ENCODE data around the gene CCL18. TPM values are rescaled to one million over a fixed set of nuclear protein-coding genes. Genes with fewer than 3 reads are reported as not detected.

The CCL18 gene
- total and polyA plus RNA-seq, 9 of the 15 experiments (the other 6 are each of a cell fraction or from before 2014, with no cell fraction given) = not detected

- TF ChIP-seq ATF1 (CRISPR knock-in tag; IDR thresholded peaks at IDR 0.05) (no peak), ATF1 (tag; IDR thresholded peaks at IDR 0.05) (no peak), KDM5B (IDR thresholded peaks at IDR 0.05; ENCODE audit: insufficient replicate concordance, low read depth, low read length) (no peak), ZNF696 (CRISPR knock-in tag; conservative IDR thresholded peaks at IDR 0.05) (no peak), NRF1 (conservative IDR thresholded peaks at IDR 0.05 in 1 of 2, IDR thresholded peaks at IDR 0.05 in 1 of 2) (no peak)
Measured at GRCh38 chr17:36104701-36105181, 40.7 kb downstream of the CCL18 start (continued).

GRCh38 chr17:36105781-36106492 is 41.9 kb downstream of the CCL18 start:
- no peaks in the 10 kb centered on the region for H3K27me3 ChIP-seq (ENCODE audit: control insufficient read depth in 2 of 2, insufficient read depth in 2 of 2, low read length in 2 of 2)
- H3K9me1 ChIP-seq (ENCODE audit: control insufficient read depth, insufficient read depth, low read length) = no peaks in the 10 kb centered on the region
- ChIA-PET POLR2A (no interaction called here), CTCF (ENCODE audit: low intra/inter-chr PET ratio) (no interaction called here)
- ATAC-seq (no peak), DNase-seq (ENCODE audit: extremely low read depth in 1 of 4, low spot score in 3 of 4) (no peak), FAIRE-seq (no peak)
- H3K4me3 ChIP-seq = no peak overlapping the region
- H3K27ac ChIP-seq (ENCODE audit: extremely low read depth, low read depth, low read length) = no peak overlapping the region
- H3K9ac ChIP-seq (ENCODE audit: insufficient read depth in 1 of 2, low read depth in 2 of 2, low read length in 2 of 2) = no peak overlapping the region
- no peaks in the 10 kb centered on the region for H4K20me1 ChIP-seq (replicated peaks; ENCODE audit: control insufficient read depth, insufficient read depth, low read length)
- no peaks in the 10 kb centered on the region for H3K4me1 ChIP-seq (replicated peaks in 1 of 2; ENCODE audit: control insufficient read depth in 2 of 2, insufficient read depth in 2 of 2, low read length in 2 of 2)
- no TSS peak for BruUV-seq (replicated peaks)
- intact Hi-C loops (cut with micrococcal nuclease) = no loop called here
- H2AFZ ChIP-seq (ENCODE audit: low read depth, low read length) = no peak overlapping the region
- no peaks in the 10 kb centered on the region for H3K36me3 ChIP-seq (ENCODE audit: control insufficient read depth, insufficient read depth, low read length)
- H3K4me2 ChIP-seq (ENCODE audit: insufficient read depth, low read length) = no peak overlapping the region
- H3K9me3 ChIP-seq (replicated peaks; ENCODE audit: control insufficient read depth, insufficient read depth, low read depth, low read length) = no peaks in the 10 kb centered on the region
- in situ Hi-C loops (cut with MboI) = no loop called here
- H3K79me2 ChIP-seq (ENCODE audit: control insufficient read depth, insufficient read depth, low read length) = no peaks in the 10 kb centered on the region
- 0% methylated on average over 4 of the region's 5 CpGs for WGBS (ENCODE audit: insufficient coverage, low coverage, missing lambda C conversion rate)
- TF ChIP-seq PHF21A (IDR thresholded peaks at IDR 0.05; ENCODE audit: borderline replicate concordance, low read depth) (no peak), PCBP2 (IDR thresholded peaks at IDR 0.05; ENCODE audit: low read depth, low read length, poor library complexity, severe bottlenecking) (no peak), ZNF583 (CRISPR knock-in tag; IDR thresholded peaks at IDR 0.05) (no peak), ZFP30 (CRISPR knock-in tag; IDR thresholded peaks at IDR 0.05; ENCODE audit: borderline replicate concordance) (no peak), CBFA2T3 (IDR thresholded peaks at IDR 0.05) (no peak), THRAP3 (IDR thresholded peaks at IDR 0.05; ENCODE audit: borderline replicate concordance) (no peak), TCFL5 (CRISPR knock-in tag; conservative IDR thresholded peaks at IDR 0.05) (no peak), RFX1 (IDR thresholded peaks at IDR 0.05) (no peak), FUS (optimal IDR thresholded peaks at IDR 0.05; ENCODE audit: low read depth, low read length) (no peak), GATAD2A (IDR thresholded peaks at IDR 0.05) (no peak), IRF2 (CRISPR knock-in tag; IDR thresholded peaks at IDR 0.05) (no peak), CCAR2 (IDR thresholded peaks at IDR 0.05; ENCODE audit: low read depth, low read length) (no peak), SMAD3 (CRISPR knock-in tag; conservative IDR thresholded peaks at IDR 0.05) (no peak)
- TF ChIP-seq, protein P1, sequence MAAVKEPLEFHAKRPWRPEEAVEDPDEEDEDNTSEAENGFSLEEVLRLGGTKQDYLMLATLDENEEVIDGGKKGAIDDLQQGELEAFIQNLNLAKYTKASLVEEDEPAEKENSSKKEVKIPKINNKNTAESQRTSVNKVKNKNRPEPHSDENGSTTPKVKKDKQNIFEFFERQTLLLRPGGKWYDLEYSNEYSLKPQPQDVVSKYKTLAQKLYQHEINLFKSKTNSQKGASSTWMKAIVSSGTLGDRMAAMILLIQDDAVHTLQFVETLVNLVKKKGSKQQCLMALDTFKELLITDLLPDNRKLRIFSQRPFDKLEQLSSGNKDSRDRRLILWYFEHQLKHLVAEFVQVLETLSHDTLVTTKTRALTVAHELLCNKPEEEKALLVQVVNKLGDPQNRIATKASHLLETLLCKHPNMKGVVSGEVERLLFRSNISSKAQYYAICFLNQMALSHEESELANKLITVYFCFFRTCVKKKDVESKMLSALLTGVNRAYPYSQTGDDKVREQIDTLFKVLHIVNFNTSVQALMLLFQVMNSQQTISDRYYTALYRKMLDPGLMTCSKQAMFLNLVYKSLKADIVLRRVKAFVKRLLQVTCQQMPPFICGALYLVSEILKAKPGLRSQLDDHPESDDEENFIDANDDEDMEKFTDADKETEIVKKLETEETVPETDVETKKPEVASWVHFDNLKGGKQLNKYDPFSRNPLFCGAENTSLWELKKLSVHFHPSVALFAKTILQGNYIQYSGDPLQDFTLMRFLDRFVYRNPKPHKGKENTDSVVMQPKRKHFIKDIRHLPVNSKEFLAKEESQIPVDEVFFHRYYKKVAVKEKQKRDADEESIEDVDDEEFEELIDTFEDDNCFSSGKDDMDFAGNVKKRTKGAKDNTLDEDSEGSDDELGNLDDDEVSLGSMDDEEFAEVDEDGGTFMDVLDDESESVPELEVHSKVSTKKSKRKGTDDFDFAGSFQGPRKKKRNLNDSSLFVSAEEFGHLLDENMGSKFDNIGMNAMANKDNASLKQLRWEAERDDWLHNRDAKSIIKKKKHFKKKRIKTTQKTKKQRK (IDR thresholded peaks at IDR 0.05; ENCODE audit: borderline replicate concordance, low read depth, low read length) = no peak
- TF ChIP-seq, protein P2, sequence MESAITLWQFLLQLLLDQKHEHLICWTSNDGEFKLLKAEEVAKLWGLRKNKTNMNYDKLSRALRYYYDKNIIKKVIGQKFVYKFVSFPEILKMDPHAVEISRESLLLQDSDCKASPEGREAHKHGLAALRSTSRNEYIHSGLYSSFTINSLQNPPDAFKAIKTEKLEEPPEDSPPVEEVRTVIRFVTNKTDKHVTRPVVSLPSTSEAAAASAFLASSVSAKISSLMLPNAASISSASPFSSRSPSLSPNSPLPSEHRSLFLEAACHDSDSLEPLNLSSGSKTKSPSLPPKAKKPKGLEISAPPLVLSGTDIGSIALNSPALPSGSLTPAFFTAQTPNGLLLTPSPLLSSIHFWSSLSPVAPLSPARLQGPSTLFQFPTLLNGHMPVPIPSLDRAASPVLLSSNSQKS (CRISPR knock-in tag; IDR thresholded peaks at IDR 0.05) = no peak
